Upper lobe of right lung (tissue), 1 donor: ENCODE results near the gene EIF3J. TPM values are rescaled to one million over a fixed set of nuclear protein-coding genes. Genes with fewer than 3 reads are reported as not detected.

Source experiments
- ATAC-seq: fragments of 200-7000 bp; cut with Tn5 transposase; one replicate; pipeline ENCODE4 v1.9.1; 2020; ENCODE audit warnings: mild to moderate bottlenecking, moderate library complexity
- DNase-seq: peaks from one replicate; pipeline ENCODE4 v3.0.0-alpha.2; 2020
- H3K27ac ChIP-seq: fragments of 200-600 bp; one replicate; pipeline ENCODE4 v1.8.0; 2022
- H3K27me3 ChIP-seq: fragments of 200-600 bp; one replicate; pipeline ENCODE4 v1.8.0; 2022; ENCODE audit warnings: mild to moderate bottlenecking
- H3K36me3 ChIP-seq: fragments of 200-600 bp; one replicate; pipeline ENCODE4 v1.8.0; 2022
- H3K4me1 ChIP-seq: fragments of 200-600 bp; one replicate; pipeline ENCODE4 v1.8.0; 2022
- H3K4me3 ChIP-seq: fragments of 200-600 bp; one replicate; pipeline ENCODE4 v1.8.0; 2022; ENCODE audit warnings: mild to moderate bottlenecking
- H3K9me3 ChIP-seq: fragments of 200-600 bp; one replicate; pipeline ENCODE4 v1.8.0; 2022
- intact Hi-C: fragments of 100-400 bp; cut with DNase I; formaldehyde crosslinking; loops from one replicate; pipeline ENCODE4 v1.11.0; 2022
- total RNA-seq: library from RNA; stranded (reverse); fragmentation: NEBNext Ultra II Directional; extraction: Animal tissue kit (Norgen Biotek cat#: 25700); gene quantifications from one replicate; pipeline ENCODE4 v1.2.1, GENCODE V29; 2021
- TF ChIP-seq, protein P1 (sequence below): fragments of 200-600 bp; IDR thresholded peaks from one replicate; pipeline ENCODE4 v1.8.0; 2022; ENCODE audit warnings: antibody characterized with exemption
- donor health status: DM: no; HTN: yes; CAD: no; lungs with severe emphysema.

Gene EIF3J
- total RNA-seq, 1 donor from 2014 or later: 52.9 TPM

DNA sequence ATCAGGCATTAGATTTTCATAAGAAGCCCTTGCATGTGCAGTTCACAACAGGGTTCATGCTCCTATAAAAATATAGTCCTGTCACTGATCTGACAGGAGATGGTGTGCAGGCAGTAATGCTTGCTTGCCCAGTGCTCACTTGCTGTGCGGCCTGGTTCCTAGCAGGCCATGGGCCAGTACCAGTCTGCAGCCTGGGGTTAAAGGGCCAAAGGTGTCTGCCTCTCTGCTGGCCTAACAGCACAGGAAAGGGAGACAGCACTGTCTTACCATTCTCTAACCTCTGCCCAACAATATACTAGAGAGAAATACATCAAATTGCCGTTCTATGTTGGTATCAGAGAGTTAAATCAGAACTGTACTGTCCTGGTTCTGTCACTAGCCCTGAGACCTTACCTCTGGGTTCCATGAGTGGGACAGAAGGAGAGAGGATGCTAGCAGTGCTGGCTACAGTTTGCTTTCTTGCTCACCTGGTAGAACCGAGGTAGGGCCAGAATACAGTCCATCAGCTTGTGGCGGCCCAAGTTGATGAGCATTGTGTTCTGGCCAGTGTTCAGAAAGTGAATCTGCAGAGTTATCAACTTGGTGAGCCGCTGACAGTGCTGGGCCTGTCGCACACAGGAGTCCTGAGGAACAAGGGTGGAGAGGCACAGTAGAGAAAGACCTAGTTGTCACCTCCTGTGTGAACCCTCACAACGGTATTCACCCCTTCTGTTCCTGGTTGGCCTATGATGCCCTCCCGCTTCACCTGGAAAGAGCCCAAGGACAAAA is 28.6 kb downstream of the EIF3J start:
- intact Hi-C loops: no loop called here
- no peaks in the 10 kb centered on the region for H3K4me1 ChIP-seq
- no peak for ATAC-seq
- no peak for DNase-seq
- H3K36me3 ChIP-seq: peaks cover 100% of the 10 kb centered on the region
- H3K27ac ChIP-seq: no peak overlapping the region
- TF ChIP-seq, protein P1, sequence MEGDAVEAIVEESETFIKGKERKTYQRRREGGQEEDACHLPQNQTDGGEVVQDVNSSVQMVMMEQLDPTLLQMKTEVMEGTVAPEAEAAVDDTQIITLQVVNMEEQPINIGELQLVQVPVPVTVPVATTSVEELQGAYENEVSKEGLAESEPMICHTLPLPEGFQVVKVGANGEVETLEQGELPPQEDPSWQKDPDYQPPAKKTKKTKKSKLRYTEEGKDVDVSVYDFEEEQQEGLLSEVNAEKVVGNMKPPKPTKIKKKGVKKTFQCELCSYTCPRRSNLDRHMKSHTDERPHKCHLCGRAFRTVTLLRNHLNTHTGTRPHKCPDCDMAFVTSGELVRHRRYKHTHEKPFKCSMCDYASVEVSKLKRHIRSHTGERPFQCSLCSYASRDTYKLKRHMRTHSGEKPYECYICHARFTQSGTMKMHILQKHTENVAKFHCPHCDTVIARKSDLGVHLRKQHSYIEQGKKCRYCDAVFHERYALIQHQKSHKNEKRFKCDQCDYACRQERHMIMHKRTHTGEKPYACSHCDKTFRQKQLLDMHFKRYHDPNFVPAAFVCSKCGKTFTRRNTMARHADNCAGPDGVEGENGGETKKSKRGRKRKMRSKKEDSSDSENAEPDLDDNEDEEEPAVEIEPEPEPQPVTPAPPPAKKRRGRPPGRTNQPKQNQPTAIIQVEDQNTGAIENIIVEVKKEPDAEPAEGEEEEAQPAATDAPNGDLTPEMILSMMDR: no peak
- H3K4me3 ChIP-seq: no peak overlapping the region
- no peaks in the 10 kb centered on the region for H3K9me3 ChIP-seq
- H3K27me3 ChIP-seq: no peaks in the 10 kb centered on the region

DNA sequence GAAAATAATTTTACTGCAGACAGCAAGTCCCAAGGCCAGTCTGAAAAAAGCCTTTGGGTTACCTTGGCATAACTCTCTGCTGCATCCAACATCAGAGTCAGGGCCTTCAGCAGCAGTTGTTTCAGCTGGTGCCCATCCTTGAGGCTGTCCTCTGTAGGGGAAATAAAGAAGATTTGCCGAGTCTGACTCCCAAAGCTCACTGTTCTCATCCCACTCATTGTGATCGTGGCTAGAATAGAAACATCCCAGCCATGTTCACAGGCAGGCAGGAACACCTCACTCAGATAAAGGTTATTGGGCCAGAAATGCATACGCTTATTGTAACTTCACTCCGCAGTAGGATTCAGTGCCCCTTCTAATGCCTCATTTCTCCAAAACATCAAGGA is 29.2 kb downstream of the EIF3J start:
- no peaks in the 10 kb centered on the region for H3K9me3 ChIP-seq
- intact Hi-C loops: no loop called here
- no peak overlapping the region for H3K4me3 ChIP-seq
- no peaks in the 10 kb centered on the region for H3K4me1 ChIP-seq
- H3K27ac ChIP-seq: no peak overlapping the region
- TF ChIP-seq, protein P1: no peak
- H3K36me3 ChIP-seq: peaks cover 98% of the 10 kb centered on the region
- ATAC-seq: no peak
- no peaks in the 10 kb centered on the region for H3K27me3 ChIP-seq
- no peak for DNase-seq

DNA sequence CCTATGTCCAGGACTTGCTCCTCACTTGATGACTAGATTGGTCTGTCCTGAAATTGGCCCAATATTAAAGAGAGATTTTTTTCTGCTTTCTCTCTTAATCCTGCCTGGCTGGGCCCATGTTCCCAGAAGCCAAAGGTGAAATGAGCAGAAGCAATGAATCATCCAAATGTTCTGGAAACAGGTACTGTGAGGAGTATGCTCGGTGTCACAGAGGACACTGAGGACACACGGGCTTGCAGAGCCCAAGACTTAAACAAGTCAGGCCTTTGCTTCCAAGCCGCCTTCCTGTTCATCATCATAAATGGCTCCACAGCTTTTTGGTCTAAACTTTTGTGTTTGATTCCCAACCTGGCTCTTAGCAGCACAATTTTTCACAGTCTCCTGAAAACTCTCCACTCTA is 31.4 kb downstream of the EIF3J start:
- TF ChIP-seq, protein P1: no peak
- ATAC-seq: no peak
- intact Hi-C loops: no loop called here
- DNase-seq: no peak
- Histone ChIP-seq H3K9me3 (no peaks in the 10 kb centered on the region), H3K27ac (no peak overlapping the region), H3K27me3 (no peaks in the 10 kb centered on the region), H3K4me1 (no peaks in the 10 kb centered on the region), H3K36me3 (peaks cover 90% of the 10 kb centered on the region), H3K4me3 (no peak overlapping the region)

- intact Hi-C loops: no loop called here
- DNase-seq (no peak), ATAC-seq (no peak)
- Histone ChIP-seq H3K9me3 (no peaks in the 10 kb centered on the region), H3K4me3 (no peak overlapping the region), H3K36me3 (peaks cover 90% of the 10 kb centered on the region), H3K4me1 (no peaks in the 10 kb centered on the region), H3K27ac (no peak overlapping the region), H3K27me3 (no peaks in the 10 kb centered on the region)
- TF ChIP-seq, protein P1: no peak
Measured at GRCh38 chr15:44569316-44569715, 32.4 kb downstream of the EIF3J start.

- Histone ChIP-seq H3K9me3 (no peaks in the 10 kb centered on the region), H3K4me1 (no peaks in the 10 kb centered on the region), H3K36me3 (peaks cover 89% of the 10 kb centered on the region), H3K4me3 (no peak overlapping the region), H3K27me3 (no peaks in the 10 kb centered on the region), H3K27ac (no peak overlapping the region)
- TF ChIP-seq, protein P1: no peak
- intact Hi-C loops: no loop called here
- ATAC-seq (peak; percentile 33), DNase-seq (no peak)
Measured at GRCh38 chr15:44570361-44570760, 33.4 kb downstream of the EIF3J start.
